LNCAP (cell line): ENCODE measurements around the gene CORO1C.
A peak's percentile ranks its signal among the peaks of the same experiment; 100 is the strongest.

Experiments
- CTCF ChIP-seq: fragments of 450-650 bp; IDR thresholded peaks from 2 replicates; pipeline ENCODE4 v1.5.1; 2017; ENCODE audit warnings: mild to moderate bottlenecking

CORO1C gene

GRCh38 chr12:108731105-108731865 lies at the start of gene CORO1C:
Gene CORO1C, minus strand, starts transcription at chr12:108731518. Its CDS starts 30,200 bp downstream, at chr12:108701318.
- peak; percentile 78 for TF ChIP-seq CTCF

- no peak for TF ChIP-seq CTCF
These were observed 48.8 kb upstream of the CORO1C start for GRCh38 chr12:108779998-108780688.

- no peak for TF ChIP-seq CTCF
These were observed 46.7 kb upstream of the CORO1C start for GRCh38 chr12:108778053-108778452.

- TF ChIP-seq CTCF, result no peak
These were observed 45.8 kb upstream of the CORO1C start for GRCh38 chr12:108777156-108777555.

GRCh38 chr12:108773798-108774788 lies 42.8 kb upstream of the CORO1C start:
- no peak for TF ChIP-seq CTCF

- TF ChIP-seq CTCF, result no peak
These were observed 41.8 kb upstream of the CORO1C start for GRCh38 chr12:108772891-108773797.
